H7 (cell line): ENCODE measurements around the gene NPC2. TPM values are rescaled to one million over a fixed set of nuclear protein-coding genes. Genes with fewer than 3 reads are reported as not detected.
"Not testable (repeated sequence)": the region's sequence is repeated elsewhere in the genome, so short reads cannot be mapped to it uniquely, and the experiment has no call there.

ENCODE experiments used
- DNase-seq: peaks from one replicate; pipeline ENCODE4 v3.0.0; 2012
- H3K27me3 ChIP-seq: 2 replicates; pipeline ENCODE4 v1.6.0; 2011; ENCODE audit warnings: mild to moderate bottlenecking, low read length; ENCODE audit not compliant: control insufficient read depth, insufficient read depth
- H3K36me3 ChIP-seq: replicated peaks from 2 replicates; pipeline ENCODE4 v1.5.1; 2011; ENCODE audit warnings: low read length; ENCODE audit not compliant: control insufficient read depth, insufficient read depth
- H3K4me3 ChIP-seq: 2 replicates; pipeline ENCODE4 v1.5.1; 2011; ENCODE audit warnings: low read depth, mild to moderate bottlenecking, control low read depth, low read length, moderate library complexity; ENCODE audit not compliant: insufficient read depth
- total RNA-seq: library from RNA; depleted of rRNA; stranded (reverse); fragments of >200 nt; shearing (Covaris generic); gene quantifications from 2 replicates; pipeline ENCODE4 v1.2.3, GENCODE V29; 2014; rRNA removed

The NPC2 gene
- 144 and 156 TPM in 2 replicates for total RNA-seq

DNA sequence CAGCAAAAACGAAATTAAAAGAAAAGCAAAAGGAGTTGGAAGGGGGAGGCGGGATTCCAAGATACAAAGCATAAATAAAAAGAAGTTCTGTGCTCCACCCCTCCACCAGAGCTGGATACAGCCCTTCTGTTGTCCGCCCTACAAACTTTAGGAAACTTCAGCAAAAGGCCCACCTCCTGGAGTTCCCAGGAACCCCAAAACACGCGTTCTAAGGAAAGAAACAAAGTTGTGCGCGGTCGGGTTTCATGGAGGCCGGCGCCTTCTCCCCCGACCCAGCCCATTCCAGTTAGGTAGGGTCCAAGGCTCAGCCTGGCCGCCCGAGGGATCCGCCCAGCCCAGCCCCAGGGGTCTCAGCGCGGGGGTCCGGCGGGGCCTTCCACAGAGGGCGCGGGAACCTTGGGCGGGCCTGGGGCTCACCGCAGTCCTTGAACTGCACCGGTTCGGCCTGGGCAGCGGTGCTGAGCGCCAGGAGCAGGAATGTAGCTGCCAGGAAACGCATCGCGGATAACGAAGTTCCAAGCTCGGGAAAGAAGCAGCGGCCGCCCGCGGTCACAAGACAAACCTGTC, at the start of gene NPC2:
Gene NPC2, minus strand, starts transcription at position 530 of the 567 bp plus-strand sequence. Its CDS starts 31 bp downstream, at position 499.
- no peak for DNase-seq
- peaks cover 1% of the 10 kb centered on the region for H3K36me3 ChIP-seq
- H3K27me3 ChIP-seq: no peaks in the 10 kb centered on the region
- H3K4me3 ChIP-seq: peak within 1 kb of the TSS; percentile 97

GRCh38 chr14:74542056-74542685, 49.1 kb upstream of the NPC2 start:
- H3K36me3 ChIP-seq: no peaks in the 10 kb centered on the region
- H3K27me3 ChIP-seq: no peaks in the 10 kb centered on the region
- DNase-seq: no peak
- H3K4me3 ChIP-seq: no peak overlapping the region

DNA sequence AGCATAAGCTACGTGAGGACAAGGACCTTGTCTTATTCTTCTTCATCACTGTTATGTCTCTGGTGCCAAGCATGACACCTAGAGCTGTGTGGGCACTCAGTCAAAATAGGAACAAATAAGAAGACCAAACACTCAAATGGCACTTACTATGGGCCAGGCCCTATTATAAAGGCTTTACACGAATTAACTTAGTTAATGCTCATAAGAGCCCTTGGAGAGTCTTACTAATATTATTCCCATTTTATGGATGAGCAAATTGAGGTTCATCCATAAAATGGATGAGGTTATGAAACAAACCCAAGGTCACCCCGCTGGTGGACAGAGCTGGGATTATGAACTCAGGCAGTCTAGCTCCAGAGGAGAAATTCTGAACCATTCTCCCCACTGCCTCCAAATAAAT, 48.1 kb upstream of the NPC2 start:
- no peak for DNase-seq
- H3K4me3 ChIP-seq: no peak overlapping the region
- H3K27me3 ChIP-seq: no peaks in the 10 kb centered on the region
- H3K36me3 ChIP-seq: no peaks in the 10 kb centered on the region

- Histone ChIP-seq H3K4me3 (no peak overlapping the region), H3K36me3 (no peaks in the 10 kb centered on the region), H3K27me3 (no peaks in the 10 kb centered on the region)
- no peak for DNase-seq
These were observed 46.4 kb upstream of the NPC2 start for GRCh38 chr14:74539503-74539902.

DNA sequence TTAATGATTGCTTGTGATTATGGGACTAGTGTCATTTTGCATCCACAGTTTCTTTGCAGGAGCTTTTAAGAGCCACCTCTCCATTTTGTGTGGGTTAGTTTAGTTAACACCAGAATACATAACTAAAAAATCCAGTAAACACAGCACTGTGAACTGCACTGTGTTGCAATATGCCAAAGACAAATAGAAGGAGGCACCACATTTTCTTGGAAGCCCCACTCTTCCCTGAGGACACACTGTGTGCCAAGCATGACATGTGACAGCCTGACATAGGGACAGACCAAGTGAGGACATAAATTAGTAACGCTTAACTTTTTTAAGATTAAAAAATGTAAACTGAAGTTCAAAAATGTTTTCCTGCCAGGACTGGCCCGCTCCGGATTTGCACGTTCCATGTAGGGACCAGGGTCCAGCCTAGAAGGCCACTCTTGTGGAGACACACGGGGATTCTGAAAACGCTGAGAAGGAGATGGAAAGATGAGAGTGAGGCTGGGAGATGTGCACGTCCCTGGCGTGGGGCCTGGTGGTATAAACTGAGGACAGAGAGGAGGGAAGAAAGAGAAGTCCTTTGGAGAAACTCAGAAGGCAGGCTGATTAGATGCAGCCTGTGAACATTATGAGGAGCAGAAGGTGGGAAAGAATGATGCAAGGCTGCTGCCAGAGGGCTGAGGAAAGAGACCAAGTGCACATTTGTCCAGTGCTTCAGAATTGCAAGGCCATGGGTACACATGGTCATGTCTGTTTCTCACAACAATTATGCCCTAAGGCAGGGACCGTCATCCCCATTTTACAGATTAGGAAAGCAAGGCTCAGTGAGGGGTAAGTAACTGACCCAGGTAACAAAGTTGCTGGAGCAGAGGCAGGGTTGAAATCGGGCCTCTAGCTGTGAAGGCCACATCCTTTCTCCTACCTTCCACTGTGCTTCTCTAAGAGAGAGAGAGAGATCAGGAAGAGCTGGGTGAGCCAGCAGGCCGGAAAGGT, 45.6 kb upstream of the NPC2 start:
- Histone ChIP-seq H3K27me3 (no peaks in the 10 kb centered on the region), H3K4me3 (no peak overlapping the region), H3K36me3 (no peaks in the 10 kb centered on the region)
- no peak for DNase-seq

GRCh38 chr14:74536336-74536735, 43.2 kb upstream of the NPC2 start:
- not testable (repeated sequence) for H3K27me3 ChIP-seq, H3K4me3 ChIP-seq, DNase-seq, H3K36me3 ChIP-seq

GRCh38 chr14:74535756-74536325, 42.7 kb upstream of the NPC2 start:
- H3K4me3 ChIP-seq: no peak overlapping the region
- H3K36me3 ChIP-seq: no peaks in the 10 kb centered on the region
- no peak for DNase-seq
- no peaks in the 10 kb centered on the region for H3K27me3 ChIP-seq

GRCh38 chr14:74533576-74533975, 40.5 kb upstream of the NPC2 start:
- H3K4me3 ChIP-seq: no peak overlapping the region
- no peaks in the 10 kb centered on the region for H3K27me3 ChIP-seq
- DNase-seq: no peak
- H3K36me3 ChIP-seq: no peaks in the 10 kb centered on the region

DNA sequence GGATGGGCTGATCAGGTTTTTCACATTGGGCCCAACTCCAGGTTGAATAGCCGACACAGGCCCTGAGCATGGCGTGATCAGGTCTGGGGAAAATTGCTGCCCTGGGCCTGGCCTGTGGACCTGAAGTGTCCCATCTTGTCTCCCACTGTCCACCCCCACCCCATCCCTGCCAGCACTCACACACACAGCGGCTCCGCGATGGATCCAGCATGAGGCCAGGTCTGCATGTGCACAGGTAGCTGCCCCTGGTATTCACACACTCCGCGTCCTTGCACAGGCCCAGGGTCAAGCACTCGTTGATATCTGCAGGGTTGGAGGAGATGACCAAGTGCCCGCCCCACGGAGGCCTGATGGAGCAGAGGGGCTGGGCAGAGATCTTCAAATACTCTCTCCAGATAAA, 39.1 kb upstream of the NPC2 start:
- no peaks in the 10 kb centered on the region for H3K36me3 ChIP-seq
- H3K4me3 ChIP-seq: no peak overlapping the region
- H3K27me3 ChIP-seq: no peaks in the 10 kb centered on the region
- no peak for DNase-seq

- Histone ChIP-seq H3K27me3 (no peaks in the 10 kb centered on the region), H3K36me3 (no peaks in the 10 kb centered on the region), H3K4me3 (no peak overlapping the region)
- DNase-seq: peak; percentile 86
These were observed 38.4 kb upstream of the NPC2 start for GRCh38 chr14:74531467-74531866.

- DNase-seq: no peak
- no peaks in the 10 kb centered on the region for H3K27me3 ChIP-seq
- no peaks in the 10 kb centered on the region for H3K36me3 ChIP-seq
- no peak overlapping the region for H3K4me3 ChIP-seq
These were observed 37.9 kb upstream of the NPC2 start for GRCh38 chr14:74531006-74531405.

DNA sequence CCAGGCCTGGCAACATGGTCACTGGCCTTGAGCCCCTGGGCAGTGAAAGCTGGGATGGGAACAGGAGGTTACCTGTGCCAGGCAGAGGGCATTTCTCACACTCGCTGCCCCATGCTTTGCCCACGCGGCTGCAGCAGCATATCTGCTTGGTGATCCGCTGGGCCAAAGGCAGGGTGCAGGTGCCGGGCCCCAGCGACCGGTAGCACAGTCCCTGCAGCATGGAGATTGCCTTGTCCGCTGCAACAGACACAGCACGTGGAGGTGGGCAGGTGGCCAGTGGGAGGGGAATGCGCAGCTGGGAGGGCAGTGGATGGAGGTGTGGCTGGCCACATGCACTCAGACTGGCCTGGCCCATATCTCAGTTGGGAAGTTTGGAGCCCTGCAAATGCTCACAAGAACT, 35.8 kb upstream of the NPC2 start:
- no peaks in the 10 kb centered on the region for H3K36me3 ChIP-seq
- no peak for DNase-seq
- H3K4me3 ChIP-seq: no peak overlapping the region
- H3K27me3 ChIP-seq: no peaks in the 10 kb centered on the region

- H3K27me3 ChIP-seq: no peaks in the 10 kb centered on the region
- DNase-seq: no peak
- H3K4me3 ChIP-seq: no peak overlapping the region
- H3K36me3 ChIP-seq: no peaks in the 10 kb centered on the region
These were observed 35.3 kb upstream of the NPC2 start for GRCh38 chr14:74528406-74528805.

DNA sequence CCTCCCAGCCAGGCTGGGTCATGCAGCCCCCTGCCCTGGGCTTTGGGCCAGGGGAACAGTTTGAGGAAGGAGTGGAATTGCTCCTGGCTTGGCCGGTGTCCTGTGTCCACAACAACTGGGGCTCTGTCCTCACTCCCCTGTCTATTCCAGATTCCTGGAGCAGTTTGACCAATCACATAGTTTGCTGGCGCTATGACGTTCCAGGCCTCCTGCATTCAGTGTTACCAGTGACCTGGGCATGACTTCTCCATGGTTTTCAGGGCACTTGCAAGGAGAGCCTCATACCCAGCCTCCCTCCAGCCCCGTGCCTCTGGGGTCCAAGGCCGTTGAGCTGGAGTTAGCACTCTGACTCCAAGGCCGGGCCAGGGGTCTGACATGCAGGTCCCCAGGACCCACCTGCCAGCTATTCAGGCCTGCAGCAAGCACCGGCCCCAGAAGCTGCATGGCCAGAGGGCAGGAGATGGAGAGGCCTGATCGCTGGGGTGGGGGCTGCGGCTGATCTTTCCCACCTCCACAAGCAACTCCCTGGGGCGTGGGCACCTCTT, 34.7 kb upstream of the NPC2 start:
- H3K36me3 ChIP-seq: no peaks in the 10 kb centered on the region
- no peak for DNase-seq
- H3K27me3 ChIP-seq: no peaks in the 10 kb centered on the region
- H3K4me3 ChIP-seq: no peak overlapping the region
